GM12878 (cell line): ENCODE results near the gene UBALD2. TPM values are rescaled to one million over a fixed set of nuclear protein-coding genes. Genes with fewer than 3 reads are reported as not detected.

ENCODE experiments used
- ATAC-seq: fragments of 200-7000 bp; cut with Tn5 transposase; 3 replicates; pipeline ENCODE4 v1.9.1; 2020; ENCODE audit warnings: mild to moderate bottlenecking, moderate library complexity
- BruUV-seq: library from RNA; stranded (reverse); fragments of 400-500 nt; replicated peaks from 2 replicates; lab custom pipeline; 2021; lab: Mats Ljungman, UMichigan
- CTCF ChIA-PET: fragments of 300-600 bp; sonication (Branson Sonifier 250); formaldehyde crosslinking; extraction: SDS; loops from one replicate; lab custom pipeline; 2021; ENCODE audit warnings: inconsistent platforms; lab: Yijun Ruan, JAX
- POLR2A ChIA-PET: fragments of 350-600 bp; formaldehyde crosslinking; extraction: SDS; loops from one replicate; lab custom pipeline; 2021; ENCODE audit warnings: inconsistent platforms; lab: Charles Lee
- RAD21 ChIA-PET: fragments of 300-600 bp; sonication (Branson Sonifier 250); formaldehyde crosslinking; loops from one replicate; lab custom pipeline; 2023; ENCODE audit warnings: antibody characterized with exemption; ENCODE audit not compliant: unreplicated experiment; lab: Charles Lee
- SMC1A ChIA-PET: fragments of 300-600 bp; sonication (Branson Sonifier 250); formaldehyde crosslinking; loops from one replicate; lab custom pipeline; 2023; ENCODE audit not compliant: unreplicated experiment, uncharacterized antibody; lab: Charles Lee
- DNase-seq: peaks from one replicate; pipeline ENCODE4 v3.0.0-alpha.2; 2011; ENCODE audit warnings: low read depth, low spot score
- FAIRE-seq: peaks from 3 replicates; lab custom pipeline; 2011; peaks lifted over from hg19 to GRCh38; lab: Jason Lieb, UNC
- H2AFZ ChIP-seq: 2 replicates; pipeline ENCODE4 v1.6.0; 2011; ENCODE audit warnings: low read depth, low read length, control low read depth; ENCODE audit not compliant: control insufficient read depth
- H3K27ac ChIP-seq: 2 replicates; pipeline ENCODE4 v1.5.1; 2011; ENCODE audit warnings: control low read depth; ENCODE audit not compliant: control insufficient read depth, insufficient read depth
- H3K27me3 ChIP-seq, 2 experiments: replicated peaks in 1 of 2; 2 replicates each; pipeline versions ENCODE4 v1.6.0 to v1.6.1; 2011; ENCODE audit warnings: low read length in 1 of 2; ENCODE audit not compliant: control insufficient read depth in 2 of 2, insufficient read depth in 2 of 2
- H3K36me3 ChIP-seq, 2 experiments: 2 replicates each; pipeline ENCODE4 v1.5.1; 2011; ENCODE audit warnings: low read length in 1 of 2; ENCODE audit not compliant: control insufficient read depth in 2 of 2, insufficient read depth in 2 of 2
- H3K4me1 ChIP-seq: 2 replicates; pipeline ENCODE4 v1.6.1; 2011; ENCODE audit warnings: mild to moderate bottlenecking, low read length, moderate library complexity, mixed read lengths; ENCODE audit not compliant: control insufficient read depth, insufficient read depth
- H3K4me2 ChIP-seq: 2 replicates; pipeline ENCODE4 v1.6.0; 2011; ENCODE audit warnings: control low read depth; ENCODE audit not compliant: control insufficient read depth, insufficient read depth
- H3K4me3 ChIP-seq: fragments of 200-600 bp; sonication (generic); 2 replicates; pipeline ENCODE4 v1.5.1; 2016
- H3K79me2 ChIP-seq: 2 replicates; pipeline ENCODE4 v1.6.0; 2011; ENCODE audit warnings: low read length; ENCODE audit not compliant: control insufficient read depth, insufficient read depth
- H3K9ac ChIP-seq: 2 replicates; pipeline ENCODE4 v1.8.0; 2011; ENCODE audit warnings: low read length, control low read depth, mixed read lengths; ENCODE audit not compliant: control insufficient read depth, insufficient read depth
- H3K9me3 ChIP-seq: replicated peaks from 3 replicates; pipeline ENCODE4 v1.5.1; 2011; ENCODE audit warnings: mild to moderate bottlenecking, low read length; ENCODE audit not compliant: control insufficient read depth, insufficient read depth
- H4K20me1 ChIP-seq: 2 replicates; pipeline ENCODE4 v1.6.0; 2011; ENCODE audit not compliant: control insufficient read depth, insufficient read depth
- ASH2L ChIP-seq: fragments of 300-600, 200-600 bp; sonication (generic); IDR thresholded peaks from 2 replicates; pipeline ENCODE4 v1.6.1; 2017; ENCODE audit warnings: low read depth, mild to moderate bottlenecking, borderline replicate concordance
- BHLHE40 ChIP-seq, 2 experiments: fragments of 450-650 bp in 1 of 2; IDR thresholded peaks; 2 replicates each; pipeline ENCODE4 v1.6.1; 2011 to 2017; ENCODE audit warnings: low read depth in 2 of 2, borderline replicate concordance in 1 of 2, improper control_type of control experiment in 1 of 2, low read length in 1 of 2, mild to moderate bottlenecking in 1 of 2
- CHD2 ChIP-seq: IDR thresholded peaks from 2 replicates; pipeline ENCODE4 v1.6.1; 2011; ENCODE audit warnings: low read depth, low read length, improper control_type of control experiment, borderline replicate concordance
- EED ChIP-seq: sonication (generic); IDR thresholded peaks from 2 replicates; pipeline ENCODE4 v1.6.1; 2016; ENCODE audit warnings: antibody characterized with exemption, low read depth
- GATAD2B ChIP-seq: fragments of 450-650 bp; conservative IDR thresholded peaks from 2 replicates; pipeline ENCODE4 v1.6.1; 2017; ENCODE audit warnings: low read depth, mild to moderate bottlenecking, moderate library complexity
- HCFC1 ChIP-seq: fragments of 150-350 bp; IDR thresholded peaks from 2 replicates; pipeline ENCODE4 v1.6.1; 2014; ENCODE audit warnings: low read length
- IKZF2 ChIP-seq, 2 experiments: fragments of 450-650 bp; IDR thresholded peaks; 2 replicates each; pipeline ENCODE4 v1.6.1; 2017; ENCODE audit warnings: mild to moderate bottlenecking in 2 of 2, moderate library complexity in 2 of 2
- MEF2A ChIP-seq: IDR thresholded peaks from 2 replicates; pipeline ENCODE4 v1.6.1; 2011; ENCODE audit warnings: low read depth, mild to moderate bottlenecking, low read length, moderate library complexity; ENCODE audit not compliant: insufficient read depth
- NFIC ChIP-seq: IDR thresholded peaks from 2 replicates; pipeline ENCODE4 v1.6.1; 2012; ENCODE audit warnings: low read depth, mild to moderate bottlenecking, inconsistent platforms, low read length, moderate library complexity
- NR2F1 ChIP-seq: fragments of 450-650 bp; conservative IDR thresholded peaks from 2 replicates; pipeline ENCODE4 v1.6.1; 2017; ENCODE audit warnings: mild to moderate bottlenecking
- PBX3 ChIP-seq: IDR thresholded peaks from 2 replicates; pipeline ENCODE4 v1.6.1; 2011; ENCODE audit warnings: mild to moderate bottlenecking, low read depth, low read length, moderate library complexity; ENCODE audit not compliant: insufficient replicate concordance
- POLR2AphosphoS5 ChIP-seq: IDR thresholded peaks from 2 replicates; pipeline ENCODE4 v1.6.1; 2011; ENCODE audit warnings: mild to moderate bottlenecking, low read length, inconsistent platforms
- POU2F2 ChIP-seq: IDR thresholded peaks from 3 replicates; pipeline ENCODE4 v1.6.1; 2011; ENCODE audit warnings: low read depth, mild to moderate bottlenecking, low read length, borderline replicate concordance
- RAD21 ChIP-seq: IDR thresholded peaks from 2 replicates; pipeline ENCODE4 v1.6.1; 2011; ENCODE audit warnings: mild to moderate bottlenecking, low read depth, low read length, moderate library complexity; ENCODE audit not compliant: insufficient read depth
- RCOR1 ChIP-seq: conservative IDR thresholded peaks from 2 replicates; pipeline ENCODE4 v1.6.1; 2012; ENCODE audit warnings: low read depth, low read length, improper control_type of control experiment
- SIX5 ChIP-seq: IDR thresholded peaks from 2 replicates; pipeline ENCODE4 v1.6.1; 2011; ENCODE audit warnings: mild to moderate bottlenecking, low read depth, low read length, moderate library complexity; ENCODE audit not compliant: severe bottlenecking
- SMARCA5 ChIP-seq: fragments of 450-650 bp; IDR thresholded peaks from 2 replicates; pipeline ENCODE4 v1.6.1; 2017; ENCODE audit warnings: mild to moderate bottlenecking
- SP1 ChIP-seq: IDR thresholded peaks from one replicate; pipeline ENCODE4 v1.6.1; 2011; ENCODE audit warnings: low read depth, low read length
- STAT1 ChIP-seq: fragments of 450-650 bp; conservative IDR thresholded peaks from 2 replicates; pipeline ENCODE4 v1.6.1; 2014; ENCODE audit warnings: antibody characterized with exemption, mild to moderate bottlenecking
- SUZ12 ChIP-seq: fragments of 200-600 bp; sonication (generic); IDR thresholded peaks from one replicate; pipeline ENCODE4 v1.6.1; 2018; ENCODE audit warnings: antibody characterized with exemption, mild to moderate bottlenecking; ENCODE audit not compliant: unreplicated experiment
- TCF12 ChIP-seq: IDR thresholded peaks from 2 replicates; pipeline ENCODE4 v1.6.1; 2011; ENCODE audit warnings: low read depth, mild to moderate bottlenecking, low read length
- YY1 ChIP-seq: IDR thresholded peaks from 2 replicates; pipeline ENCODE4 v1.6.1; 2011; ENCODE audit warnings: low read depth, mild to moderate bottlenecking, low read length
- WGBS: methylation state at CpG from one replicate; pipeline ENCODE4 v1.1.6; 2016; ENCODE audit warnings: low lambda C conversion rate; ENCODE audit not compliant: insufficient replicate concordance, insufficient coverage; ENCODE audit errors: missing lambda C conversion rate; 5-methylcytosine and 5-hydroxymethylcytosine counted together
- in situ Hi-C: fragments of 300-500 bp; cut with MboI; formaldehyde crosslinking; loops from 9 replicates; pipeline ENCODE4 v1.14.3; 2018; ENCODE audit warnings: mixed read lengths
- intact Hi-C: fragments of 100-400 bp; cut with micrococcal nuclease; formaldehyde crosslinking; loops from one replicate; pipeline ENCODE4 v1.14.2; 2022; ENCODE audit not compliant: unreplicated experiment
- polyA plus RNA-seq, 11 experiments: library from polyadenylated mRNA; depleted of rRNA in 4 of 11; unstranded in 6 of 11; stranded (reverse) in 5 of 11; fragments of >200 nt; fragmentation: Nextera tagmentation in 4 of 11; fragmentation: Illumina TruSeq in 1 of 11; extraction: Ambion mirVana in 4 of 11; extraction: Trizol in 1 of 11; gene quantifications; 1 replicate in 1 of 11; 2 replicates in 10 of 11; pipeline versions ENCODE4 v1.2.1 to v1.2.3, GENCODE V29; 2011 to 2016; ENCODE audit warnings: inconsistent platforms in 2 of 11, missing spikeins in 2 of 11, low read depth in 1 of 11
- total RNA-seq, 4 experiments: library from RNA; depleted of rRNA in 3 of 4; stranded (reverse); fragments of >200 nt in 3 of 4; fragmentation: Illumina TruSeq in 1 of 4; extraction: Trizol in 1 of 4; gene quantifications; 2 replicates each; pipeline versions ENCODE4 v1.2.1 to v1.2.3, GENCODE V29; 2013 to 2021

UBALD2 gene
- total and polyA plus RNA-seq, 10 of the 15 experiments (the other 5 are each of a cell fraction or from before 2014, with no cell fraction given): 2.8 to 165 (median 20.6) TPM

GRCh38 chr17:76272541-76273444 is 7.6 kb downstream of the UBALD2 start:
- SMC1A ChIA-PET: interaction anchor here (0.9 to 10.2 kb wide), 10 partner anchors 8 to 169 kb away, joined by 3 to 152 read pairs (median 7); partner anchors contain the start of genes EXOC7 and UBALD2
- DNase-seq: no peak
- FAIRE-seq: peak; percentile 56
- no TSS peak for BruUV-seq
- peak overlapping the region; percentile 99 for H3K27ac ChIP-seq
- H3K9me3 ChIP-seq: no peaks in the 10 kb centered on the region
- POLR2A ChIA-PET: interaction anchor here (0.6 to 17.9 kb wide), 9 partner anchors 10 to 1585 kb away, joined by 3 to 427 read pairs (median 4); partner anchors contain the start of genes MRPL38, RNF157 and UBALD2
- no peaks in the 10 kb centered on the region; a peak in 1 of 4 replicates for H3K36me3 ChIP-seq
- no peaks in the 10 kb centered on the region for H3K27me3 ChIP-seq
- peak; percentile 11 for ATAC-seq
- peak overlapping the region; percentile 99 for H3K4me2 ChIP-seq
- H4K20me1 ChIP-seq: no peaks in the 10 kb centered on the region
- in situ Hi-C loops (loop anchor here (25.0 kb wide), 2 partner anchors 1190 to 1890 kb away; partner anchors contain the start of gene SYNGR2), intact Hi-C loops (no loop called here)
- peaks cover 48% of the 10 kb centered on the region for H3K4me1 ChIP-seq
- peak overlapping the region; percentile 99 for H3K9ac ChIP-seq
- peak overlapping the region; percentile 58; the same call in 1 of the 2 replicates for H3K4me3 ChIP-seq
- peaks cover 45% of the 10 kb centered on the region for H3K79me2 ChIP-seq
- 24% methylated on average over 19 of the region's 19 CpGs for WGBS
- H2AFZ ChIP-seq: peak overlapping the region; percentile 30
- RAD21 ChIA-PET: interaction anchor here (0.9 to 18.5 kb wide), 8 partner anchors 10 to 149 kb away, joined by 3 to 419 read pairs (median 32); partner anchors contain the start of gene UBALD2
- CTCF ChIA-PET: interaction anchor here (0.6 to 10.6 kb wide), 12 partner anchors 10 to 259 kb away, joined by 3 to 160 read pairs (median 3); no protein-coding TSS in a partner anchor
- TF ChIP-seq TCF12 (0 out of 2 replicates have a peak, but pooled peaks have one; percentile 28), RCOR1 (no peak), NFIC (no peak), STAT1 (no peak), EED (peak; percentile 89), POLR2AphosphoS5 (peak; percentile 6; the same call in 1 of the 2 replicates), SIX5 (no peak), SP1 (peak; percentile 50), YY1 (peak; percentile 27; the same call in 1 of the 2 replicates), MEF2A (0 out of 2 replicates have a peak, but pooled peaks have one; percentile 48), CHD2 (0 out of 2 replicates have a peak, but pooled peaks have one; percentile 36), POU2F2 (peak; percentile 5; the same call in 2 of the 3 replicates), SUZ12 (no peak), NR2F1 (peak; percentile 77), RAD21 (0 out of 2 replicates have a peak, but pooled peaks have one; percentile 17), BHLHE40 (IDR thresholded peaks at IDR 0.05; ENCODE audit: borderline replicate concordance in 1 of 2, low read depth in 2 of 2, low read length in 1 of 2) (peak in 1 of 2 experiments; percentile 27; a peak in 1 of 4 replicates), IKZF2 (IDR thresholded peaks at IDR 0.05) (peak; percentile 74 to 85), ASH2L (no peak), HCFC1 (0 out of 2 replicates have a peak, but pooled peaks have one; percentile 14), PBX3 (peak; percentile 9), GATAD2B (peak; percentile 47; the same call in 1 of the 2 replicates), SMARCA5 (peak; percentile 70)
